Measurements from ENCODE around the gene KANK4. TPM values are rescaled to one million over a fixed set of nuclear protein-coding genes. Genes with fewer than 3 reads are reported as not detected.
A peak's percentile ranks its signal among the peaks of the same experiment; 100 is the strongest.

KANK4 gene
- total and polyA plus RNA-seq, 2 of the 8 experiments (the other 6 are each of a cell fraction or from before 2014, with no cell fraction given): 0.22 to 0.26 TPM

DNA sequence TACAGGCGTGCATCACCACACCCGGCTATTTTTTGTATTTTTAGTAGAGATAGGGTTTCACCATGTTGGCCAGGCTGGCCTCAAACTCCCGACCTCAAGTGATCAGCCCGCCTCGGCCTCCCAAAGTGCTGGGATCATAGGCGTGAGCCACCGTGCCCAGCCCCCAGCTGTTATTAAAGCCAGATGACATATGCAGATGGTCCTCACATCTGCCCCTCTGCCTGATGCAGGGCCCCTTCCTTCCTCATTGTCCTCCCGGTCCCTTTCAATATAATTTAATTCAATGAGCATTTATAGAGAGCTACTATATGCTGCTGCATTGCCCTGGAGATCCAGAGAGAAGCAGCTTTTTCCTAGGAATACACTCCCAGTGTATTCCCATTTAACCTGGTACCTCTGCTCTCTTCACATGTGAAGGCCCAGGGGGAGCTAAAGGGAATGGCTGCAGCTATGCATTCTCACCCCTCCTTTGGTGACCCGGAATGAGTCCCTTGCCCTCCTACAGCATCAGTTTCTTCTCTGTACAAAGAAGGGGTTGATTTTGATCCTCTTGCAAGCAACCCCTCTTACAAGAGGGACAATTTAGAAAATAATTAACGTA is 69.0 kb downstream of the KANK4 start:
- no peak for DNase-seq (ENCODE audit: low read depth in 1 of 2, low spot score in 2 of 2)

More for the DNA sequence above, 69.0 kb downstream of the KANK4 start:
- no peak overlapping the region for H2BK12ac ChIP-seq (ENCODE audit: low read depth, low read length)
- no peaks in the 10 kb centered on the region for H4K20me1 ChIP-seq (replicated peaks in 1 of 2; ENCODE audit: control insufficient read depth in 1 of 2, insufficient read depth in 2 of 2, low read length in 2 of 2)
- H3K36me3 ChIP-seq (ENCODE audit: control insufficient read depth in 2 of 4, insufficient read depth in 4 of 4, low read length in 3 of 4): no peaks in the 10 kb centered on the region
- no peak overlapping the region for H3K14ac ChIP-seq (ENCODE audit: insufficient read length)
- H2AK5ac ChIP-seq (ENCODE audit: low read depth, low read length): no peak overlapping the region
- no peak overlapping the region for H4K5ac ChIP-seq (ENCODE audit: insufficient read length, low read depth, low read length)
- no peak overlapping the region for H3K9ac ChIP-seq (replicated peaks in 1 of 4; ENCODE audit: extremely low read depth in 1 of 4, low read depth in 3 of 4, low read length in 3 of 4)
- ChIA-PET CTCF (ENCODE audit: partially characterized antibody) (interaction anchor here (0.5 to 3.3 kb wide), 13 partner anchors 12 to 154 kb away, joined by 3 to 19 read pairs (median 4); no protein-coding TSS in a partner anchor), POLR2A (ENCODE audit: partially characterized antibody) (interaction anchor here (0.7 to 1.2 kb wide), 4 partner anchors 14 to 38 kb away, joined by 3 to 4 read pairs (median 3); no protein-coding TSS in a partner anchor)
- no peak overlapping the region for H2BK20ac ChIP-seq (ENCODE audit: low read length)
- H3K56ac ChIP-seq (replicated peaks; ENCODE audit: insufficient read length, low read depth, low read length): no peak overlapping the region
- no peak overlapping the region for H2BK120ac ChIP-seq (replicated peaks; ENCODE audit: low read depth, low read length)
- H3K4me1 ChIP-seq (replicated peaks in 1 of 4; ENCODE audit: control insufficient read depth in 3 of 4, insufficient read depth in 4 of 4, low read length in 3 of 4): peaks cover 0 to under 1% (median 0%) of the 10 kb centered on the region in 4 experiments; a peak in 1 of 7 replicates
- H3K27me3 ChIP-seq (replicated peaks in 1 of 4; ENCODE audit: control insufficient read depth in 3 of 4, extremely low read depth in 1 of 4, insufficient read depth in 3 of 4, low read length in 3 of 4): no peaks in the 10 kb centered on the region
- no peak overlapping the region for H3K23ac ChIP-seq (ENCODE audit: insufficient read length)
- H3K79me1 ChIP-seq (ENCODE audit: low read depth, low read length): no peaks in the 10 kb centered on the region
- TF ChIP-seq CTBP2 (IDR thresholded peaks at IDR 0.05; ENCODE audit: borderline replicate concordance, insufficient read depth, insufficient read length, low read length) (no peak), BACH1 (IDR thresholded peaks at IDR 0.05; ENCODE audit: low read length) (no peak), TBP (IDR thresholded peaks at IDR 0.05; ENCODE audit: low read depth, low read length) (no peak), GABPA (IDR thresholded peaks at IDR 0.05; ENCODE audit: borderline replicate concordance, insufficient read depth, low read length) (no peak), CEBPB (IDR thresholded peaks at IDR 0.05; ENCODE audit: low read depth, low read length) (no peak), EZH2 (IDR thresholded peaks at IDR 0.05; ENCODE audit: low read depth, low read length, severe bottlenecking) (no peak), EP300 (IDR thresholded peaks at IDR 0.05; ENCODE audit: borderline replicate concordance in 1 of 2, low read depth in 2 of 2, low read length in 2 of 2) (no peak), RAD21 (IDR thresholded peaks at IDR 0.05 in 1 of 2, conservative IDR thresholded peaks at IDR 0.05 in 1 of 2; ENCODE audit: low read depth in 2 of 2, low read length in 2 of 2) (peak in 1 of 2 experiments; percentile 34; a peak in 2 of 4 replicates), RNF2 (IDR thresholded peaks at IDR 0.05; ENCODE audit: borderline replicate concordance, low read depth, low read length, missing control alignments, poor library complexity, severe bottlenecking) (no peak)
- H3K27ac ChIP-seq (ENCODE audit: low read depth, low read length): no peak overlapping the region
- H3K23me2 ChIP-seq (ENCODE audit: low read depth, low read length): no peaks in the 10 kb centered on the region
- H4K91ac ChIP-seq (replicated peaks; ENCODE audit: insufficient read length, low read length): no peak overlapping the region
- H2AFZ ChIP-seq (ENCODE audit: low read length): no peak overlapping the region
- H2BK5ac ChIP-seq (ENCODE audit: low read depth, low read length): no peak overlapping the region
- no peaks in the 10 kb centered on the region for H3K79me2 ChIP-seq (ENCODE audit: control insufficient read depth in 1 of 2, insufficient read depth in 2 of 2, low read length in 2 of 2)
- no peak for FAIRE-seq
- H3K4ac ChIP-seq (replicated peaks; ENCODE audit: insufficient read length, low read depth, low read length): no peak overlapping the region
- H4K8ac ChIP-seq (ENCODE audit: extremely low read depth, insufficient read depth, low read length): no peak overlapping the region
- 89% methylated on average over 9 of the region's 10 CpGs; no CpG with 5 or more reads in 1 of the 2 experiments for WGBS, 2 experiments (ENCODE audit: extremely low coverage in 1 of 2, insufficient coverage in 1 of 2, insufficient read length in 1 of 2, insufficient replicate concordance in 2 of 2, low coverage in 1 of 2, low lambda C conversion rate in 2 of 2, missing lambda C conversion rate in 1 of 2)
- H3K4me3 ChIP-seq (ENCODE audit: extremely low read depth in 1 of 4, insufficient read depth in 2 of 4, low read depth in 3 of 4, low read length in 4 of 4): no peak overlapping the region
- H2BK15ac ChIP-seq (ENCODE audit: low read length): no peak overlapping the region
- no peaks in the 10 kb centered on the region for H3K9me3 ChIP-seq (ENCODE audit: insufficient read depth in 2 of 2, low read depth in 1 of 2, low read length in 1 of 2)
- no peak overlapping the region for H3K4me2 ChIP-seq (ENCODE audit: insufficient read depth in 1 of 2, low read depth in 2 of 2, low read length in 2 of 2)
- no peak overlapping the region for H3K18ac ChIP-seq (ENCODE audit: extremely low read depth, low read length)

Measured in H1 (cell line).